Measurements from ENCODE around the gene FARS2.

GRCh38 chr6:5215799-5216198 lies 45.5 kb upstream of the FARS2 start:
- TF ChIP-seq CTCF (IDR thresholded peaks at IDR 0.05; ENCODE audit: borderline replicate concordance, extremely low read depth, low read length, poor library complexity, severe bottlenecking) (no peak), EZH2 (IDR thresholded peaks at IDR 0.05; ENCODE audit: borderline replicate concordance, low read depth, low read length, severe bottlenecking) (no peak)
